AG09319 (cell line): ENCODE data around the gene PDIA6.

Experiments used
- DNase-seq: peaks from one replicate; pipeline ENCODE4 v3.0.0-alpha.2; 2010; ENCODE audit warnings: low read depth; ENCODE audit errors: extremely low read depth
- CTCF ChIP-seq: IDR thresholded peaks from 2 replicates; pipeline ENCODE4 v1.5.1; 2011; ENCODE audit warnings: low read depth, mild to moderate bottlenecking, inconsistent platforms, low read length, moderate library complexity

The PDIA6 gene

GRCh38 chr2:10773821-10774341 lies 38.7 kb downstream of the PDIA6 start:
- TF ChIP-seq CTCF = no peak
- no peak for DNase-seq

DNA sequence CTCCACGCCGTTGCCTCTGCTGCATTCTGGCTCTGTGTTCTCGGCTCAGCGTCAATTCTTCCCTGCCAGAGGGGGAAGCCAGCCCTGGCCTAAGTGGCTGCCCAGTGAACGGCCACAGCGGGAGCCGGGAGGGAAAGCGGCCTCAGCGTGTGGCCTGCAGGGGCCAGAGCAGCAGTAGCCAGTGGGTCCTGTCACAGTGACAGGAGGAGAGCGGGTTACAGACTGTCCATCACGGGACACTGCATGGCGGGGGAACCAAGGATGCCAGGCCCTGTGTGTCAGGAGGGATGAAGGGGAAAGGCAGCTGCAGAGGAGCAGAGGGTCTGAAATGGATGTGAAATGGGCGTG lies 39.7 kb downstream of the PDIA6 start:
- TF ChIP-seq CTCF = no peak
- DNase-seq = no peak

DNA sequence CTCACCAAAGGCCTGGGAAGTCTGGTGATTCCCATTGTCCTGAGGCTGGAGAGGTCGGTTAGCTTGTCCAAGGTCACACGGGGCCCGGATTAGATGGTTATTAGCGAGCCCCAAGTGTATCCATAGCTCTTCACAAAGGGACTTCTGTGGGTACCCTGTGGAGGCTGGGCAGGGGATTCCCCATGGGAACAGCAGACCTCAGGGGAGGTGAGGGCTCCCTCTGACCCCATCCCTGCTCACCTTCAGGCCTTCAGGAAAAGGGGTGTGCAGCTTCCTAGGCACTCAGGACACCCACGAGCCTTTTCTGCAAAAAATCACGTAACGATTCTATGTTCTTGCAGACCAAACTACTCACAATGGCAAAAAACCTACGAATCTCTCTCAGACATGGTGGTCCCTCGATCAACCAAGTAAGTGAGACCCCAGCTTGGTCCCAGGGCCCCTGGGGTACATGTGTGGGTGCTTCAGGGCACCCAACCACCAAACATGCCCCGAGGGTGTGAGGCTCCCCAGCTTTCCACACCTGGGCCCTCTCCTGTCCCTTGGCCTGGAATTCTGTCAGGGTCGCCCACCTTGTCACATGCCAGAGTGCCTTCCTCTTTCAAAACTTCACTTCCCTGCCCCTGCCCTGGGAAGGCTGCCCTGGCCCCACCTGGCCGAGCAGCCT lies 40.3 kb downstream of the PDIA6 start:
- DNase-seq = no peak
- no peak for TF ChIP-seq CTCF

GRCh38 chr2:10771786-10772185 lies 40.8 kb downstream of the PDIA6 start:
- TF ChIP-seq CTCF = no peak
- no peak for DNase-seq

DNA sequence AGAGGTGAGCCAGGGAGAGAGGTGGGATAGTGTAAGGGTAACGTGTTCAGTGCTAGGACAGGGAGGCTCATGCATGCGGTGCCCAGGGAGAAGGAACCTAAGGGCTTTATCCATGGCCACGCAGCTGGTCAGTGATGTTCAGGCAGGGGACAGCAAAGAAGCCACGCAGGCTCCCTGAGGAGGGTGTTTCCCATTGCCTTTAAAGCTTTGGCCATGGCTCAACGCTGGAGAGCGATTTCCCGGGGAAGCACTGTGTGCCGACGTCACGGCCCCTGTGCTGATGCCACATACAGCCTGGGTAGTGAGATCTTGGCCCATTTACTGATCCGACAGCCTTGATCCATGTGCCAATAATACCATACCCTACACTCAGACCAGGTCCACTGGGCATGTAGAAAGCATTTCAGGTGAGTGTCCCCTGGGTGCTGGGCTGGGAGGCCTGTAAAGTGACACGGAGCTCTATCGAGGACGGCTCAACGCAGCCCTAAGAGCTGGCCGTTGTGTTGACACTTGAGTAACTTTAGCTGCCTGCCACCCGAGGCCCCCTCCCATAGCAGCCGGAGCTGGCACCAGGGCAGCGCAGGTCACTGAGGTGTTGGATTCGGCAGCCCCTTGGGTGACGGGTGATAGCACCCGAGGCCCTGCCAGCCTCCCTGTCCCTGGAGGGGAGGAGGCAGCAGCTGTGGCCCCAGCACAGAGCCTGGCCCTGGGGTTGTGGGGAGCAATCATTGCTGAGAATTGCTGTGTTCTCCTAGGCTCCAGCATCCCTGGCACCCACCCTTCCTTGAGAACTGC lies 41.4 kb downstream of the PDIA6 start:
- DNase-seq = no peak

GRCh38 chr2:10768063-10768507 lies 44.5 kb downstream of the PDIA6 start:
- no peak for DNase-seq
- no peak for TF ChIP-seq CTCF

More for the DNA sequence above, 41.4 kb downstream of the PDIA6 start:
- TF ChIP-seq CTCF = no peak

- TF ChIP-seq CTCF = no peak
- DNase-seq = no peak
Observed at GRCh38 chr2:10765914-10766313, 46.7 kb downstream of the PDIA6 start.
